Neural cell (in vitro differentiated cells): Measurements from ENCODE around the gene MUSK. TPM values are rescaled to one million over a fixed set of nuclear protein-coding genes. Genes with fewer than 3 reads are reported as not detected.

Experiments
- H2AFZ ChIP-seq: fragments of 200-600, 300-800 bp; sonication (generic), shearing (Covaris generic); 2 replicates; pipeline ENCODE4 v1.6.0; 2014; ENCODE audit warnings: low read depth, mild to moderate bottlenecking, antibody characterized with exemption, low read length, moderate library complexity
- H3F3A ChIP-seq: fragments of 200-600 bp; shearing (Covaris generic); 2 replicates; pipeline ENCODE4 v1.6.1; 2016; ENCODE audit warnings: mild to moderate bottlenecking, moderate library complexity, mixed read lengths, antibody characterized with exemption, low read length; ENCODE audit not compliant: insufficient read depth, poor library complexity, severe bottlenecking
- H3K27ac ChIP-seq: fragments of 200-600, 300-800 bp; sonication (generic), shearing (Covaris generic); 2 replicates; pipeline ENCODE4 v1.5.1; 2014; ENCODE audit warnings: mild to moderate bottlenecking, low read length, moderate library complexity
- H3K27me3 ChIP-seq: fragments of 300-800, 200-600 bp; sonication (generic), shearing (Covaris generic); 2 replicates; pipeline ENCODE4 v1.6.0; 2014; ENCODE audit warnings: mild to moderate bottlenecking, low read depth, low read length, moderate library complexity; ENCODE audit not compliant: insufficient read depth
- H3K36me3 ChIP-seq: fragments of 300-800, 200-600 bp; sonication (generic), shearing (Covaris generic); 2 replicates; pipeline ENCODE4 v1.5.1; 2014; ENCODE audit warnings: mild to moderate bottlenecking, antibody characterized with exemption, low read length, moderate library complexity; ENCODE audit not compliant: insufficient read depth
- H3K4me2 ChIP-seq: fragments of 300-800, 200-600 bp; sonication (generic), shearing (Covaris generic); 2 replicates; pipeline ENCODE4 v1.6.0; 2014; ENCODE audit warnings: mild to moderate bottlenecking, low read length
- H3K4me3 ChIP-seq: fragments of 300-800, 200-600 bp; sonication (generic), shearing (Covaris generic); 2 replicates; pipeline ENCODE4 v1.5.1; 2014; ENCODE audit warnings: mild to moderate bottlenecking, low read length, moderate library complexity
- H3K79me2 ChIP-seq: fragments of 200-600 bp; shearing (Covaris generic); replicated peaks from 2 replicates; pipeline ENCODE4 v1.6.0; 2014; ENCODE audit warnings: mild to moderate bottlenecking, low read length, moderate library complexity; ENCODE audit not compliant: insufficient read depth
- H3K9ac ChIP-seq: fragments of 300-800, 200-600 bp; sonication (generic), shearing (Covaris generic); 2 replicates; pipeline ENCODE4 v1.6.1; 2016; ENCODE audit warnings: mild to moderate bottlenecking, low read length, mixed read lengths
- H3K9me2 ChIP-seq: fragments of 200-600 bp; shearing (Covaris generic); 2 replicates; pipeline ENCODE4 v1.6.1; 2016; ENCODE audit warnings: mild to moderate bottlenecking, low read length, mixed read lengths; ENCODE audit not compliant: insufficient read depth
- H3K9me3 ChIP-seq: fragments of 200-600, 300-800 bp; sonication (generic), shearing (Covaris generic); 2 replicates; pipeline ENCODE4 v1.6.1; 2016; ENCODE audit warnings: mild to moderate bottlenecking, mixed run types, low read length, moderate library complexity, mixed read lengths
- H4K20me1 ChIP-seq: fragments of 200-600 bp; shearing (Covaris generic); 2 replicates; pipeline ENCODE4 v1.6.1; 2016; ENCODE audit warnings: mild to moderate bottlenecking, mixed run types; ENCODE audit not compliant: insufficient read depth
- CTCF ChIP-seq: fragments of 450-650 bp; IDR thresholded peaks from 2 replicates; pipeline ENCODE4 v1.5.1; 2014; ENCODE audit warnings: antibody characterized with exemption, mild to moderate bottlenecking, moderate library complexity; ENCODE audit not compliant: poor library complexity, severe bottlenecking
- EP300 ChIP-seq: fragments of 450-650 bp; conservative IDR thresholded peaks from 2 replicates; pipeline ENCODE4 v1.6.1; 2014; ENCODE audit warnings: antibody characterized with exemption, mild to moderate bottlenecking, moderate library complexity; ENCODE audit not compliant: poor library complexity, severe bottlenecking
- EZH2 ChIP-seq: fragments of 200-600, 300-800 bp; shearing (Covaris generic), sonication (generic); IDR thresholded peaks from 2 replicates; pipeline ENCODE4 v1.6.1; 2014; ENCODE audit warnings: antibody characterized with exemption, low read length, borderline replicate concordance, mild to moderate bottlenecking; ENCODE audit not compliant: insufficient read depth, poor library complexity, severe bottlenecking
- MXI1 ChIP-seq: fragments of 450-650 bp; conservative IDR thresholded peaks from 2 replicates; pipeline ENCODE4 v1.6.1; 2014; ENCODE audit warnings: antibody characterized with exemption, mild to moderate bottlenecking; ENCODE audit not compliant: poor library complexity, severe bottlenecking
- POLR2AphosphoS5 ChIP-seq: IDR thresholded peaks from 2 replicates; pipeline ENCODE4 v1.6.1; 2012
- RAD21 ChIP-seq: fragments of 450-650 bp; conservative IDR thresholded peaks from 2 replicates; pipeline ENCODE4 v1.6.1; 2014; ENCODE audit warnings: antibody characterized with exemption, mild to moderate bottlenecking, moderate library complexity
- SMC3 ChIP-seq: fragments of 450-650 bp; conservative IDR thresholded peaks from 2 replicates; pipeline ENCODE4 v1.6.1; 2014; ENCODE audit warnings: antibody characterized with exemption, mild to moderate bottlenecking, moderate library complexity; ENCODE audit not compliant: poor library complexity
- TAF1 ChIP-seq: IDR thresholded peaks from 2 replicates; pipeline ENCODE4 v1.6.1; 2012; ENCODE audit warnings: low read depth
- polyA plus RNA-seq: library from polyadenylated mRNA; depleted of rRNA; stranded (reverse); fragments of >200 nt; gene quantifications from 2 replicates; pipeline ENCODE4 v1.2.3, GENCODE V29; 2014
- TF ChIP-seq, protein P1 (sequence below): IDR thresholded peaks from 2 replicates; pipeline ENCODE4 v1.6.1; 2012; ENCODE audit warnings: borderline replicate concordance

The MUSK gene
- polyA plus RNA-seq, 1 donor from 2014 or later = not detected

GRCh38 chr9:110763568-110763967 is 95.0 kb downstream of the MUSK start:
- Histone ChIP-seq H3K27ac (no peak overlapping the region), H3K4me2 (no peak overlapping the region), H2AFZ (no peak overlapping the region), H3K9me3 (no peaks in the 10 kb centered on the region), H3K9ac (no peak overlapping the region), H4K20me1 (no peaks in the 10 kb centered on the region), H3K9me2 (no peaks in the 10 kb centered on the region), H3K4me3 (no peak overlapping the region), H3F3A (no peaks in the 10 kb centered on the region), H3K79me2 (no peaks in the 10 kb centered on the region), H3K27me3 (no peaks in the 10 kb centered on the region), H3K36me3 (no peaks in the 10 kb centered on the region)
- TF ChIP-seq, protein P1, sequence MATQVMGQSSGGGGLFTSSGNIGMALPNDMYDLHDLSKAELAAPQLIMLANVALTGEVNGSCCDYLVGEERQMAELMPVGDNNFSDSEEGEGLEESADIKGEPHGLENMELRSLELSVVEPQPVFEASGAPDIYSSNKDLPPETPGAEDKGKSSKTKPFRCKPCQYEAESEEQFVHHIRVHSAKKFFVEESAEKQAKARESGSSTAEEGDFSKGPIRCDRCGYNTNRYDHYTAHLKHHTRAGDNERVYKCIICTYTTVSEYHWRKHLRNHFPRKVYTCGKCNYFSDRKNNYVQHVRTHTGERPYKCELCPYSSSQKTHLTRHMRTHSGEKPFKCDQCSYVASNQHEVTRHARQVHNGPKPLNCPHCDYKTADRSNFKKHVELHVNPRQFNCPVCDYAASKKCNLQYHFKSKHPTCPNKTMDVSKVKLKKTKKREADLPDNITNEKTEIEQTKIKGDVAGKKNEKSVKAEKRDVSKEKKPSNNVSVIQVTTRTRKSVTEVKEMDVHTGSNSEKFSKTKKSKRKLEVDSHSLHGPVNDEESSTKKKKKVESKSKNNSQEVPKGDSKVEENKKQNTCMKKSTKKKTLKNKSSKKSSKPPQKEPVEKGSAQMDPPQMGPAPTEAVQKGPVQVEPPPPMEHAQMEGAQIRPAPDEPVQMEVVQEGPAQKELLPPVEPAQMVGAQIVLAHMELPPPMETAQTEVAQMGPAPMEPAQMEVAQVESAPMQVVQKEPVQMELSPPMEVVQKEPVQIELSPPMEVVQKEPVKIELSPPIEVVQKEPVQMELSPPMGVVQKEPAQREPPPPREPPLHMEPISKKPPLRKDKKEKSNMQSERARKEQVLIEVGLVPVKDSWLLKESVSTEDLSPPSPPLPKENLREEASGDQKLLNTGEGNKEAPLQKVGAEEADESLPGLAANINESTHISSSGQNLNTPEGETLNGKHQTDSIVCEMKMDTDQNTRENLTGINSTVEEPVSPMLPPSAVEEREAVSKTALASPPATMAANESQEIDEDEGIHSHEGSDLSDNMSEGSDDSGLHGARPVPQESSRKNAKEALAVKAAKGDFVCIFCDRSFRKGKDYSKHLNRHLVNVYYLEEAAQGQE = no peak
- TF ChIP-seq POLR2AphosphoS5 = no peak
- no peak for TF ChIP-seq EP300
- TF ChIP-seq SMC3 = no peak

DNA sequence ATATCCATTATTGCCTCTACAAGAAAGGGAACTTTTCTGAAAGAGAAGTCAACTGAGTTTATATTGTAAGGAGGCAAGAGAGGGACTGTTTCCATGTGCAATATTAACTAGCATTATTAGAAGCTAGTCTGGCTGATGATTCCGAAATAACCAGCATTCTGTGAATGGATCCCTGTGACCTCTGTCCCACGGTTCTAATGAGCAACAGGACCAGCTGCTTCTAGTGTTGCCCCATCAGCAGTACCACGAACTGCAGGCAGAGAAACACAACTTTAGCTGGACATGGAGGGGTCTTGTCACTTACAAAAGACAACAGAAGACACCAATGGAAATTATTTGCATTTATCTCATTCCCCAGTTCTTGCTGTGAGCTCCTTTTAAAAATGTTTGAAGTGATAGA is 95.4 kb downstream of the MUSK start:
- H3K4me2 ChIP-seq = no peak overlapping the region
- no peak overlapping the region for H3K27ac ChIP-seq

More for the DNA sequence above, 95.4 kb downstream of the MUSK start:
- no peaks in the 10 kb centered on the region for H3K9me2 ChIP-seq
- H3K9ac ChIP-seq = no peak overlapping the region
- TF ChIP-seq MXI1 (no peak), EP300 (no peak), SMC3 (no peak), POLR2AphosphoS5 (no peak), TAF1 (no peak), EZH2 (no peak), RAD21 (no peak), CTCF (no peak)
- TF ChIP-seq, protein P1 = no peak
- no peaks in the 10 kb centered on the region for H3K36me3 ChIP-seq
- no peaks in the 10 kb centered on the region for H3K9me3 ChIP-seq
- no peaks in the 10 kb centered on the region for H3F3A ChIP-seq
- H3K79me2 ChIP-seq = no peaks in the 10 kb centered on the region
- no peak overlapping the region for H2AFZ ChIP-seq
- no peaks in the 10 kb centered on the region for H3K27me3 ChIP-seq
- no peaks in the 10 kb centered on the region for H4K20me1 ChIP-seq
- no peak overlapping the region for H3K4me3 ChIP-seq
